ENCODE results near the gene RPS10.
"Not testable (repeated sequence)": the region's sequence is repeated elsewhere in the genome, so short reads cannot be mapped to it uniquely, and the experiment has no call there.

RPS10 gene

DNA sequence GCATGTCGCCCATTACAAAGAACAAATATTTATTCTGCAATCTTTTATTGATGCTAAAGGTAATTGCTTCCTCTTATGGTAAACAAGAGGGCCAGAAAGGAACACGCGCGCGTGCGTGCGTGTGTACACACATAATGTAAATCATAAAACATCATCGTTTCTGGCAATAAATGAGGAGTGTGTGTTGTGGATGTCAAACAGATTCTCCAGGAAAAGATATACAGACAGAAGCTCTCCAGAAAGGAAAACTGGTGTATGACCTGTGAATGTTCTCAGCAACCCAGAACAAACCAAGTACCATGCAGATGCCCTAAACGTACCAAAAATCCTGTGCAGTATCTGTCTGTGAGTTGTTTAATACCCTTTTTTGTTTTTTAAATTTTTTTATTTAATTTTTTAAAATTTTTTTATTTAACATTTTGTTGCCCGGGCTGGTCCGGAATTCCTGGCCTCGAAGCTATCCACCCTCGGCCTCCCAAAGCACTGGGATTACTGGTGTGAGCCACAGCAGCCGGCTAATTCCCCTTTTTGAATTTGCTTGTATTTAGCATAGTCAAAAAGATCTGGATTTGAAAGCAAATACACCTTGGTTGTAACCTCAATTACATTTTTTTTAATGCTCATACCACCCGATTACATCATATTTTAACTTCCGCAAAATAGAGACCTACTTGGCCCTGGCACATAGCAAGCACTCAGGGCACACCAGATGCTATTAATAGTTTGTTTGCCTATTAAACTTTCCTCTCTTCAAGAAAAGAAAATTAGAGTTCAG is 32.5 kb downstream of the RPS10 start:
- DNase-seq (ENCODE audit: low read depth in 2 of 2, low spot score in 1 of 2): no peak

DNA sequence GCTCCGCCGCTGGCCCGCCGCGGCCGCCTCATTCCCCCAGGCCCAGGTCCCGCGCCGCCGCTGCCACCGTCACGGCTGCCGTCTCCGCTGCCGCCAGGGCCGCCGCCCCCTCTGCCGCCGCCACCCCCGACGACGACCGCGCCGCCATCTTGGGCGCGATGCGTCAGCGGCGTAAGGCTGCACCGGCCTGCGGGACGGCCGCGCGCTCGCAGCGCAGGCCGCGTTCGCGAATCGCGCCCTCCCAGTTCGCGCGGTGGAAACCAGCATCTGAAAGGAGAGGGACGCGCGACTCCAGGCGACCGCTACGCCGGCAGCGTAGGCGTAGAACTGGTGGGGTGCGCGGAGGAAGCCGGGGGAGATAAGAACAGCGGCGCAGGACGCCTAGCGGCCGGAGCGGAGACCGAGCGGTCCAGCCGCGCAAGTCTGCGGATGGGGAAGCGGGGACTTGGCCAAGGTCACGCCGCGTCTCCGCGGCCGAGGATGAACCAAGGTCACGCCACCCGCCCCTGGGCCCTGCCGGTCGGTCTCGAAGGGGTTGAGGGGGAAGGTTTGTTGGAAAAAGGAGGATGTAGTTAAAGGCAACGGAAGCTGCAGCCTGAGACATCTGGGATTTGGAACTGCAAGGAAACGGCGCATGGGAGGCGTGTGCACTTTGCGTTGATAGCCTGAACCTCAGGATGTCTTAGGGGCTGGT is 33.2 kb downstream of the RPS10 start, which contains the start of gene NUDT3:
NUDT3 (minus strand) TSS at position 173 of the 694 bp plus-strand sequence. CDS start 307 bp downstream, outside the sequence.
- peak; percentile 86 to 89 for DNase-seq (ENCODE audit: low read depth in 2 of 2, low spot score in 1 of 2)

DNA sequence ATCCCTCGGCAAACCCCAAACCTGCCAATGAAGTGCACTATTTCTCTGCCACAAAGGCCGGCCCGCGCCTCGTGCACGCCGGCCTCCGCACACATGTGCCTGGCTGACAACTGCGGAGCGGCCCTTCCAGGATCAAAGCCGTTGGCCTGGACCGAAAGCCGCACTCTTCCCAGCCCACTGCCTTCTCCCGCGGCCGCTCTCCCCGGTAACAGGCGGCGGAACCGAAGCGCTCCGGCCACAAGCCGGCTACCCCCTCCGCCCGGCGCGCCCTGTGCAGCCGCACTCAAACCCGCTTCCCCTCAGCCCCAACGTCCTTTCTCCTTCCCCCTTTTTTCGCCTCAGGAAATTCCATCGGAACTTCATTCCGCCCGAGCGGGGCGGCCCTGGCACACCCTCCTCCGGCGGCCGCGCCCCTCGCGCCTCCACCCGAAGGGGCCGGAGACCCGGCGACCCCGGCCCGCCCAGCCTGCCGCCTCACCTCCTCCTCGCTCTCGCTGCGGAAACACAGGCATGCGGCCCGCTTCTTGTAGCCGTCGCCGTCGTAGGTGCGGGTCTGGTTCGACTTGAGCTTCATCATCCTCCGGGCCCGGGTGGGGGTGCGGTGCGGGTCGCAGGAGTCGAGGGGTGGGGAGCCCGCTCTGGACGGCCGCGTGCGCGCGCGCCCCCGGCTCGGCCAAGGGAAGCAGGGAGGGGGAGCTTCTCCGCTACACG is 33.9 kb downstream of the RPS10 start:
- DNase-seq (ENCODE audit: low read depth in 2 of 2, low spot score in 1 of 2): peak; percentile 16 to 26

DNA sequence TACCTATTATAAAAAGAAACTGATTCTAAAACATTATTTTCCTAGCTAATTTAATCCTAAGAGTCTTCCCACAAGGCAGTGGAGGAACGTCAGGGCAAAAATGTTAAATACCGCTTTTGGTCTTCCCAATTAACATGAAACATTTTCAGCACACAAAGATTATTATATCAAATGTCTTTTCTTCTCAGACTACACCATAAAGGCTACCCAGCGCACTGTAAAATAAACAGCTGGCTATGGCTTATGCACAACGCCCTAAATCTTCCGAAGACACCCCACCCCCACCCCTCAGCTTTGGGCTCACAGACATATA is 34.4 kb downstream of the RPS10 start:
- no peak for DNase-seq (ENCODE audit: low read depth in 2 of 2, low spot score in 1 of 2)

DNA sequence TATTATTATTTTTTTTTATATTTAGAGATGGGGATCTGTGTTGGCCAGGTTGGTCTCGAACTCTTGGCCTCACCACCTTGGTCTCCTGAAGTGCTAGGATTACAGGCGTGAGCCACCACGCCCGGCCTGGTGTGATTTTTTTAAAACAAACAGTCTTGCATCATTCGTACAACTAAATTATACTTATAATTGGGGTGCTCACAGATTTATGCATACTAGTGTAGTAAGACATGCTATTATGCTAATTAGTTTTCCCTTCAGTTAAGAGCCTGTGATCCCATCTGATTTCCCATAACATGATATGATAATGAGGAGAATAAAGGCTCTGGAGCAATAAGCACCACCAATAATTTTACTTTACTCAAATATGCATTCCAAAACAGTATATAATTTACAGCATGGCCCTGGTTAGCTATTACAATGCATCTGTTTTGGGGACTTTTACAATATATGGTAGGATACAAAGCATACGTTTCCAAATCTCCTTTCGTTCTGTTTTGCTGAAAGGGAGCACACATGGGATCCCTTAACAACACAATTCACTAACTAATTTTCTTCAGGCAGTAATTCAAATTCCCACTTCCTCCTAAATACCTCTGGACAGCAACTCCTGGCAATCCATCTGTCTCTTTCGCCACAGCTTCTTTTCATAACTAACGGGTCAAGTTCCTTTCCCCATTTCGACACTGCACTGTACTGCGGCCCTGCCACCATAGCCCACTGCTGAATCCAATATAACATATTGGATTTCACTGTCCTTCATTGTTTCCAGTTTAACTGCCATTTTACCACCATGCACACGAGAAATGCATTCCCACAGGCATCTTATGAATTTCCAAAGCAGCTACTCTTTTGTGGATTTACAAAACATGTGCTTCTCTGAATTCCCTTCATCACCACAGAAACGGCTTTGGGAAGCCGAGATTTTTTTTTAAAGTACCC is 35.1 kb downstream of the RPS10 start:
- DNase-seq (ENCODE audit: low read depth in 2 of 2, low spot score in 1 of 2): no peak

DNA sequence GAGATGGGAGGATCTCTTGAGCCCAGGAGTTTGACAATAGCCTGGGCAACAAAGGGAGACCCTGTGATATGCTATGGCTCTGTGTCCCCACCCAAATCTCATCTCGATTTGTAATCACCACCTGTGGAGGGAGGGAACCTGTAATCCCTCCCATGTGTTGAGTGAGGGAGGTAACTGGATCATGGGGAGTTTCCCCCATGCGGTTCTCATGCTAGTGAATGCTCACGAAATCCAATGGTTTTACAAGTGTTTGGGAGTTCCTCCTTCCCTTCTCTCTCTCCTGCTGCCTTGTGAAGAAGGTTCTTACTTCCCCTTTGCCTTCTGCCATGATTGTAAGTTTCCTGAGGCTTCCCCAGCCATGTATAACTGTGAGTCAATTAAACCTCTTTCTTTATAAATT is 36.8 kb downstream of the RPS10 start:
- DNase-seq (ENCODE audit: low read depth in 2 of 2, low spot score in 1 of 2): no peak

DNA sequence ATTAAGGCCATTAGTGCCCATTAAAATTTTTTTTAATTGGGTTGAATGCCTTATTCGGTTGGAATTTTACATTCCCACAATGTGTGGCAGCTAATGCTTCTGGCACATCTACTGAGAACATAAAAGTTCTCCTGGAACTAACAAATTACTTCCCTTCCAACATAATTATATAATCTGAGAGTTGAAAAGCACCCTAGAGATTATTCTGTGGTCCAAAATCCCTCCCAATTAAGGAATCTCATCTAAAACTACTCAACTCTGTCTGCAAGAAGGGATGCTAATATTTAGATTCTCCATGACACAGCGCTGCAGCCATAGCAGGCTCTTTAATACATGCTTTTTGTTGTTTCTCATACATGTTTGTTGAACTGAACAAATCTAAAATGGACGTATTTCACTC is 37.4 kb downstream of the RPS10 start:
- no peak for DNase-seq (ENCODE audit: low read depth in 2 of 2, low spot score in 1 of 2)

DNA sequence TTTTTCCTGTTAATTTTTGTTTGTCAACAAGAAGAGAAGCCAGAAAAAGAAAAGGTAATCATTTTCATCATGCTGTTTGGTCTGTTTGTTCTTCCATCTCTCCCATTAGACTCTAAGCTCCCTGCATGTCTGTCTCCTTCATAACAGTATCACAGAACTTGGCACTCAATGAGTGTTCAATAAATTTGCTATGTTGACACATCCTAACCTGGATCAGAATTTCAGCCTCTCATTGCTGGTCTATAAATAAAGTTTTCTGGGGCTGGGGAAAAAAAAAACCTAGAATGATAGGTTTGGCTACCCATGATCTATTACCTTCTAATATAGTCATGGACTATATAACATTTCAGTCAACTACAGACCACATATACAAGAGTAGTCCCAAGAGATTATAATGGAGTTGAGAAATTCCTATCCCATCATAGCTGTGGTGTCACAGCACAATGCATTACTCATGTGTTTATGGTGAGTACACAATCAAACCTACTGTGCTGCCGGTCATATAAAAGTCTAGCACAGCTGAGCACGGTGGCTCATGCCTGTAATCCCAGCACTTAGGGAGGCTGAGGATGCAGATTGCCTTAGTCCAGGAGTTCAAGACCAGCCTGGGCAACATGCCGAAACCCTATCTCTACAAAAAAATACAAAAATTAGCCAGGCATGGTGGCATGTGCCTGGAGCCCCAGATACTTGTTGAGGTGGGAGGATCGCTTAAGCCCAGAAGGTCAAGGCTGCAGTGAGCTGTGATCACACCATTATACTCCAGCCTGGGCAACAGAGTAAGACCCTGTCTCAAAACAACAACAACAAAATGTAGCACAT is 39.3 kb downstream of the RPS10 start:
- no peak for DNase-seq (ENCODE audit: low read depth in 2 of 2, low spot score in 1 of 2)

DNA sequence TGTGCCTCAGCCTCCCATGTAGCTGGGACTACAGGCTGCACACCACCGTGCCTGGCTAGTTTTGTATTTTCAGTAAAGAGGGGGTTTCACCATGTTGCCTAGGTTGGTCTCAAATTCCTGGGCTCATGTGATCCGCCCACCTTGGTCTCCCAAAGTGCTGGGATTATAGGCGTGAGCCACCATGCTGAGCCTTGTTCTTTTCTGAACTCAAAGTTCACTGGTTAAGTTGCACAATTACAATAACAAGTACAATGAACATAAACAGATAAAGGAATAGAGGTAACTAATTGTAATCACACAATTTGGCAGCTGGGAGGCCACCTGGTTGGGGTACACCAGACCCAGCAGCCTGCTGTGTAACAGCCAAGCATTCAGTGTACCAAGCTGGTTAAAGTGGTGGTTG is 40.1 kb downstream of the RPS10 start:
- no peak for DNase-seq (ENCODE audit: low read depth in 2 of 2, low spot score in 1 of 2)

DNA sequence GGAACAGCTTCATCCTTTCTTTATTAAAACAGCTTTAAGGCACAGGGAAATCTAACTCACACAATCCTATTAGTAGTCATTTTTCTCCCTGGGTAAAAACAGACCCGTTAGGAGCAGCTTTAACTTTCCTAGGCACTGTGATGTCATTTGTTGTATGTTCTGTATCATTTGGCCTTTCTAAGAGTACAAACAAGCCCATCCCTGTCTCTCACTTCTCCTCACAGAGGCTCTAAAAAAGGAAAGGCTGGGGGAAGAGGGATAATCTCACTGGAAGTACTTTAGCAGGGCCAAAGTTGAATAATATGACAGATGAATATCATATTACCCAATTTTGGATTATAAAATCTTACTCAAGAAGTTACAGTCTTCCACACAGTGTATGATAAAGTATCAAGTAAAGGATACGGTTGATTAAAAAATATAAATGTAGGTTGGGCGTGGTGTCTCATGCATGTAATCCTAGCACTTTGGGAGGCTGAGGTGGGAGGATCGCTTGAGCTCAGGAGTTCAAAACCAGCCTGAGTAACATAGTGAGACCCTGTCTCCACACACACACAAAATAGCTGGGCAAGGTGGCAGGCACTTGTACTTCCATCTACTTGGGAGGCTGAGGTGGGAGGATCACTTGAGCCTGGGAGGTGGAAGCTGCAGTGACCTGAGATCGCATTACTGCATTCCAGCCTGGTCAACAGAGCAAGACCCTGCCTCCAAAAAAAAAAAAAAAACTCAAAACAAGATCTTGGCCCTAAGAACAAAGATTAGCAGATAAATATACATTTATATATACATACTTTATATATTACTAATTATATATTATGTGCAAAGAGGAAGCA is 41.3 kb downstream of the RPS10 start:
- no peak for DNase-seq (ENCODE audit: low read depth in 2 of 2, low spot score in 1 of 2)

DNA sequence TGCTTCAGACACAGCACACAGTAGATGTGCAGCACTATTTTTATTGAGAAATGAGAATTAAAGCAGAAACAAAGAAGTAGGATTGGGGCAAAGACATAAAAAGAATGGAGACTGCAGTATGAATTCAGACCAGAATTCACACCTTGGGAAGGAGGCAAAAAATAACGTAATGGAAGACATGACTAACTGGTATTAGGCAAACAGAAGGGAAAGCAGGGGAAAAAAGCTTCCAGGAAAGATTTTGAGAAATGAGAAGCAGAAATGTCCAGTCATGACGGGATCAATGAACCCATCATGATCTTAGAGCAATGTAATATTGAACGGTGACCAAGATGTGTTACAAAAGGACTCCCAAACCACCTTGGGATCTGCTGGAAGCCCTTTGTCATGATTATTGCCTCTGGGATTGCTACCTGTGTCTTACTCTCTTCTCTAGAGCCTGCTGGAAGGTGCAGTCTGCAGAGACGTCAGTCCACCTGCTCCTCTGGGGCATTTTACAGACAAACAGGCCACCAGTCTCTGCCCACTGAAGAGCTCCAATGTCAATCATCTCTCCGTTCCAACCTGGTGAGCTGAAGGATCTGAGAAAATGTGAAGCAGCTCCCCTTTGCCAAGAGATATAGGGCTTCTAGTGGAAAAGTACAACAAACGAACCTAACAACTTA is 42.1 kb downstream of the RPS10 start:
- DNase-seq (ENCODE audit: low read depth in 2 of 2, low spot score in 1 of 2): no peak

DNA sequence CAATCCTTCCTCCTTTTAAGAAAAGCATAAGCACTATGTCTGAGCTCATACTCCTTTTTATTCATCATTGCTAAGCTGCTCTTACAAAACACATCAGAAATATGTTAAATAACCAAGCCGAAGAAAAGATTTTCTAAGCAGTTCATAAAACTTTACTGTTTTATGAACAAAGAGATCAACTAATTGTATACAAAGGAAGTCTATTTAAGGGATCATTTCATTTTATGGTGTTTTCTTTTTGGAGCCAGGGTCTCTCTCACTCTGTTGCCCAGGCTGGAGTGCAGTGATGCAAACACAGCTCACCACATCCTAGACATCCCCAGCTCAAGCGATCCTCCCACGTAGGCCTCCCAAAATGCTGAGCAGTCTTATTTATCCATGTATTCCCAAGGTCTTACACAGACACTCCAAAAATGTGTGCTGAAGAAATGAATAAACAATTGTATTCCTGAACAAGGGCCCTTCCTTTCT is 42.7 kb downstream of the RPS10 start:
- no peak for DNase-seq (ENCODE audit: low read depth in 2 of 2, low spot score in 1 of 2)

DNA sequence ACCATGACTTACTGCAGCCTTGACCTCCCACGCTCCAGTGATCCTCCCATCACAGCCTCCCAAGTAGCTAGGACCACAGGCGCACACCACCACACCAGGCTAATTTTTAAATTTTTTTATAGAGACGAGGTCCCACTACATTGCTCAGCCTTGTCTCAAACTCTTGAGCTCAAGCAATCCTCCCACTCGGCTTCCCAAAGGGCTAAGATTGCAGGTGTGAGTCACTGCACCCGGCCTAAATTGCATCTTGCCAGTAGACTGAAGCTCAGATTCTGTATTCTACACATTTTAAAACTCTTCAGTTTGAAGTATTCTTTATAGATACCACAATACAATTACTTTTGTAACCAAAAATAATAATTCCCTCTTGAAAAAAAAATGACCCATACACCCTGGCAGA is 44.8 kb downstream of the RPS10 start:
- DNase-seq (ENCODE audit: low read depth in 2 of 2, low spot score in 1 of 2): no peak

DNA sequence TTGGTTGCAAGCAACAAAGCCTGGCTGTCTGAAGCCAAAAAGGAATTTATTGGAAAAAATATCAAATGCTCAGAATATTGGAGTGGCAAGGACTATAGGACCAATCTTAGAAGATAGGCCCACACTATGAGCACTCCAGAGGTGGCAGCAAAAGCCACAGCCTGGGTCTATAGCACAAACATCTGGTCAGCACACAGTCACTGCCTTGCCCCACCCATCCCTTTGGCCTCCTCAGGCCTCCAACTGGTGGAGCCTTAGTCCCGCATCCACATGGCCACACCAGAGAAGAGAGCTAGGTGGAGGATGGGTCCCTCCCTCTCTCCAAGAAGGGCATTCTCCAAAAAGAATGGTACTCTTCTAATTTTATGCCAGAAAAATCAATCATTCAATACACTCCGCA is 47.4 kb downstream of the RPS10 start:
- DNase-seq (ENCODE audit: low read depth in 2 of 2, low spot score in 1 of 2): no peak

DNA sequence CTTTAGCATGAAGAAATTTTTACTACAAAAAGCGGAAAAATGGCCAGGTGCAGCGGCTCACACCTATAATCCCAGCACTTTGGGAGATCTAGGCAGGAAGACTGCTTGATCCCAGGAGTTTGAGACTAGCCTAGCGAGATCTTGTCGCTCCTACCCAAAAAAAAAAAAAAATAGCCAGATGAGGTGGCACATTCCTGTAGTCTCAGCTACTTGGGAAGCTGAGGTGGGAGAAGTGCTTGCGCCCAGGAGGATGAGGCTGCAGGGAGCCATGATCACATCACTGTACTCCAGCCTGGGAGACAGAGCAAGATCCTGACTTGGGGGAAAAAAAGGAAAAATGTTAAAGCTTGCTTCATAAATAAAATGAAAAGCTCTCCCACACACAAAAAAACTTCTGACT is 47.9 kb downstream of the RPS10 start:
- no peak for DNase-seq (ENCODE audit: low read depth in 2 of 2, low spot score in 1 of 2)

DNA sequence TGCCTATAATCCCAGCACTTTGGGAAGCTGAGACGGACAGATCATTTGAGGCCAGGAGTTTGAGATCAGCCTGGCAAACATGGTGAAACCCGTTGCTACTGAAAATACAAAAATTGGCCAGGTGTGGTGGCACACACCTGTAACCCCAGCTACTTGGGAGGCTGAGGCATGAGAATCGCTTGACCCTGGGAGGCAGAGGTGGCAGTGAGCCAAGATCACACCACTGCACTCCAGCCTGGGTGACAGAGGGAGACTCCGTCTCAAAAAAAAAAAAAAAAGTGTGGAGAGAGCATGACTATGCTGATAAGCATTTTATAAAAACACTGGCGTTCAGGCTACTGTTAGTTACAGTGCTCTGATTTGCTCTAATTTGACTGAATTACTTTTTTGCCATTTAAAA is 48.3 kb downstream of the RPS10 start:
- not testable (repeated sequence) for DNase-seq (ENCODE audit: low read depth in 2 of 2, low spot score in 1 of 2)

DNA sequence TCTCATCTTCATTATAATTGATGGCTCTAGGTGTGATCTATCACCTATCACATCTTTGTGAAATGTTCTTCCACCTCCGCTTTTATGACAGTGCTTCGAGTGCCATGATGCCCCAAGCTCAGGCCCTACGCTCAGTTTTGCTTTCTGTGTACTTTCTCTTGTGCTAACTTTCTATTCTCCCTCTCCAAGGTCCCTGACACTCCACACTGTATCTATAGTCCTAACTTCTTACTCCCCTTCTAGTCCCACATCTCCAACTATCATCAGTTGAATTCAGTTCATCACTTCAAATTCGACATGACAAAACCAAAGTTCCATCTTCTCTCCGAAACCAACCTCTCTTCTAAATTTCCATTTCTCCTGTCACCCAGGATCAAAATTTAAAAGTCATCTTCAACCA is 50.0 kb downstream of the RPS10 start:
- DNase-seq (ENCODE audit: low read depth in 2 of 2, low spot score in 1 of 2): no peak

DNA sequence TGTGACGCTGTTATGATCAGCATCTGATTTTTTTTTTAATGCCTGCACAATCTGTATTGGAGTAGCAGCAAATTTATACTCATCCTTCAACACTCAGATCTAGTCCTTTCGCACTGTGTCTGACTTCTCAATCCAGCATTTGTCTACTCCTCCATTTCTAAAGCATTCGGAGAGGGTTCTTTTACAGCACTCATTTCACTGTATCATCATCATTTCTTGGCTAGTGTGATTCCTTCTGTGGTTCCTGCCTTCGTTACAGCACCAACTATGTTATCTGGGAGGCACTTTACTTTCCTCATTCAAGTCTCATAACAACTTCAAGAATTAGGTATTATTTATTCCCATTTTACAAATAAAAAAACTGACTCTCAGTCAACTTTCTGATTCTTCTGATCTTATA is 51.4 kb downstream of the RPS10 start:
- no peak for DNase-seq (ENCODE audit: low read depth in 2 of 2, low spot score in 1 of 2)

DNA sequence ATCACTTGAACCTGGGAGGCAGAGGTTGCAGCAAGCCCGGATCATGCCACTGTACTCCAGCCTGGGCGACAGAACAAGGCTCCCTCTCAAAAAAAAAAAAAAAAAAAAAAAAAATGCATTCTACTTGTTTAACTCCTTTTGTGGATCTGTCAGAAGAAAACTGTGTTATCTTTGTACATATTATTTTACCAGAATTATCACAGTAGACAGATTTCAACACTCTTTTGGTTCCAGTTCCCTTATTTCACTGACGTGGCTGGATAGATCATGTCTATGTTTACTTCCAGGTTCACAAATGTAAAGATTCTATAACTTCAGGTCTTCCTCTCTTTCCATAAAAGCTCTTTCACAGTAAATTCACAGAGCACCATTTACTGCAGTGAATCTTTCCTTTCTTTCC is 51.8 kb downstream of the RPS10 start:
- DNase-seq (ENCODE audit: low read depth in 2 of 2, low spot score in 1 of 2): no peak
